Stimulated activated CD4-positive, alpha-beta T cell treated with anti-CD3 and anti-CD28 coated beads, Interleukin-4, amount 100 ng/mL, for 1 hour (primary cell): ENCODE results near the gene RPF1.
A peak's percentile ranks its signal among the peaks of the same experiment; 100 is the strongest.
"Not testable (repeated sequence)": the region's sequence is repeated elsewhere in the genome, so short reads cannot be mapped to it uniquely, and the experiment has no call there.

ENCODE experiments used
- DNase-seq: peaks from one replicate; pipeline ENCODE4 v3.0.0-alpha.2; 2020

The RPF1 gene

DNA sequence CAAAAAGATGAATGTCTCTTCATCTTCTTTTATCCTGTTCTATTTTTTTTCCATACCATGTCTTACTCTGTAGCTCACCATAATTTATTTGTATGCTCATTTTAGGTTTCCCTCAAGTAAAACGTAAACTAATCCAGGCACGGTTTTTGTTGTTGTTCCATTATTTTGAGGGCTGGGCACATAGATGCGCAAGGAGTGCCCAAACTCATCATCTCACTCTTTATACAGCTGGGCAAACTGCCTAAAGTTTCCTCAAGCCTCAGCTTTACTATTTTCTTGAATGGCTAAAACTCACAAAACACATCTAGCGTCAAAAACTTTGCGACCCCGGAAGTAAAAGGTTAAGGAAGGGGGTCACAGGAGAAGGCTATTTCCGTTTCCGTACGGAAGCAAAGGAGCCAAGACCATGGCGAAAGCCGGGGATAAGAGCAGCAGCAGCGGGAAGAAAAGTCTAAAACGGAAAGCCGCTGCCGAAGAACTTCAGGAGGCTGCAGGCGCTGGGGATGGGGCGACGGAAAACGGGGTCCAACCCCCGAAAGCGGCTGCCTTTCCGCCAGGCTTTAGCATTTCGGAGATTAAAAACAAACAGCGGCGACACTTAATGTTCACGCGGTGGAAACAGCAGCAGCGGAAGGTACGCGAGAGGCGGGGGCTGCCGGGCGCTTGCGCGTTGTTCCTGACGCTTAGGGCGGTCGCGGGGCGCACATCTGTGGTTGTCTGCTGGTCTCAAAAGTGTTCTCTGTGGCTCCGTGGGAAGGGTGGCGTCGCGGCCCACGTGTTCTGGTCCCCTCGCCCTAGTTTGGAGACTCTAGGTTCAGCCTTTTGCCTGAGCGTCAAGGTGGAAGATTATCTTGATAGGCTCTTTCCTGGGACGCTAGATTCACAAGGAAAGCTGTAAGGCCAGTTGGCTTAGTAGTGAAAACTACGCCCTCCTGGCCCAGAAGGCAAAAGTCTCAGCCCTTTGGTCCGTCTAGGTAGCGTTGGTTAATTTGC, at the start of gene RPF1:
TSS of gene RPF1 (plus strand) at position 391 of the 993 bp plus-strand sequence. CDS start at position 407, 16 bp downstream.
- DNase-seq: peak; percentile 74

GRCh38 chr1:84430546-84430945, 48.5 kb upstream of the RPF1 start:
- no peak for DNase-seq

DNA sequence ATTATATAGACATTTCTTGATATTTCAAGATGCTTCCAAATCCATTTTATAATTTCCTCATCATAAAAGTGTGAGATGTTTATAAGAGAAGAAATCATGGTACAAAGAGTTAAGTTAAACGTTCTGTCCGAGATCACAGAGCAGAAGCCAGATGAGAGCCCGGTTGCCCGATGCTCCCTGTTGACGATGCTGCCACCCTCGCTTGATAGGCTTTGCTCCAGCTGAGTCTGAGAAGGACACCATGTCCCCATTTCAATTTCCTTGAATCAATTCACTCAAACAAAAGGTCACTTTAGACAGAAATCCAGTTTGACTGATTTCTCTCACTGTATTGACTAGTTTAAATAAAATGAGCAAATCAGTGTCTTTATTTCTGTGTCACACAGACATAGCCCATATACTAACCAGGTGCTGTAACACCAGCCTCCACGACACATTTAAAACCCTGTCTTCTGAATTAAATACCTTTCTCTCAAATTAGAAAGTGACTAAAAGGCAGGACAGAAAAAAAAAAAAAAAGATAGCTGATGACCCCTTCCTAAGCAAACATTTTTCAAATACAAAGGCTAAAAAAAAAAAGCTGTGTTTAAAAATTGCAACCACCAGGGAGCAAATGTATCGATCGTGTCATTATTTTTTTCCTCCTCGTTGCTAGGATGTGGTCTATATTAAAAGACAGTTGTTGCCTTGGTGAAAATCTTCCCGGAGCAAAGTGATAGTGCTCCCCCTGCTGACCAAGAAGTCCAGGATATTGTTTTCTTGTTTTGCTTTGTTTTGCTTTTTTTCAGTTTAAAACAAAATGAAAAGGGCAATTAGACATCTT, 45.6 kb upstream of the RPF1 start:
- DNase-seq: no peak

DNA sequence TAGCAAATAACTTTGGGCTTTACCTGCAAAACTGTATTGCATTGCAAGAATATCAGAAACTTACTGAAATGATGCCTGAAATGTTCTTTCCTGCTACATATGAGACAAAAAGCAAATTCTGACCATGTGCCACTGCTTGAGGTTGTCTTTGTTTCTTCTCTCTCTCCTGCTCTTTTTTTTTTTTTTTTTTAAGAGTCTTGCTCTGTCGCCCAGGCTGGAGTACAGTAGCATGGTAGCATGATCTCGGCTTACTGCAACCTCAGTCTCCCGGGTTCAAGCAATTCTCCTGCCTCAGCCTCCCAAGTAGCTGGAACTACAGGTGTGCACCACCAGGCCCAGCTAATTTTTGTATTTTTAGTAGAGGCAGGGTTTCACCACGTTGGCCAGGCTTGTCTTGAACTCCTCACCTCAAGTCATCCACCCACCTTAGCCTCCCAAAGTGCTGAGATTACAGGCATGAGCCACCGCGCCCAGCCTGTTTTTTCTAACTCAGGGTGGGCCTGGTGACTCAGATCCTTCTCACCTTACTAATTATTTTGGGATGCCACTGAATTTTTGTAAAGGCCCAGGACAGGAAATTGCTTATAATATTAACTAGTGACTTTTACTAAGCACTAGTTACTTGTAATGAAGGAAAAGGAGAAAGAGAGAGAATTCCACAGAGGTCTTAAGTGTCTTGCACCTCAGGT, 44.8 kb upstream of the RPF1 start:
- DNase-seq: no peak

GRCh38 chr1:84434801-84435549, 44.1 kb upstream of the RPF1 start:
- DNase-seq: no peak

DNA sequence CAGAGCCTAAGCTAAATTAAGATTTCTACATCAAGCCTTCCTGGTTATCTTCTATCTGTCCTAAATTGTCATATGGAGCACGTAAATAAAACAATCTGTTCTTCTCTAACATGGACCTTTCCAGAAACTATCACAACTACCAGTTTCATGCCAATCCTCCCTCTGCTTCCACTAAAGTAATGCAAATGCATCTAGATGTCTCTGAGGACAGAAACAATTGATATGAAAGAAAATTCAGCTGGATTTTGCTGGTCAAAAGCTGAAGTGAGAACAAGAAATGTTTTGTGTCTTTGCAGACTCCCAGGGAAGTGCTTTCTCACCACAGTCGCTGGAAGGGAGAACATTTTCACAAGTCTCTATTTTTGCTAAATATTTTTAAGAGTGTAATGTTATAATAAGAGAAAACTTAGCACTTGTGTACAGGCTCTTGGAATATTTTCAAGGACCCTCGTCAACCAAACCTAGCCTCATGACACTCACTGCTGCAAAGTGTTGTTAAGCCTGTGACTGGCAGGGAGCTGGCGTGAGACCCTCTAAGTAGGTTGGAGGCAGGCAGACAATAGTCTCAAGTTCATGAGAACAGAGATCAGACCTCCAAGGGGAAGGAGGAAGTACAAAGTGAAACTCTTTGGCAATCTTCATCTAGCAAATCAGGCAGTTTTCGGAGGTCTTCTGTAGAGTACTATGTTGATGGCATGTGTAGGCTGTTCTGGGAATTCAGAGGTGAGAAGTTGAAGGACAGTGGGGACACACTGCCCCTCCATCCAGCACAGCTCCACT, 42.0 kb upstream of the RPF1 start:
- DNase-seq: no peak

GRCh38 chr1:84442256-84442655, 36.8 kb upstream of the RPF1 start:
- no peak for DNase-seq

DNA sequence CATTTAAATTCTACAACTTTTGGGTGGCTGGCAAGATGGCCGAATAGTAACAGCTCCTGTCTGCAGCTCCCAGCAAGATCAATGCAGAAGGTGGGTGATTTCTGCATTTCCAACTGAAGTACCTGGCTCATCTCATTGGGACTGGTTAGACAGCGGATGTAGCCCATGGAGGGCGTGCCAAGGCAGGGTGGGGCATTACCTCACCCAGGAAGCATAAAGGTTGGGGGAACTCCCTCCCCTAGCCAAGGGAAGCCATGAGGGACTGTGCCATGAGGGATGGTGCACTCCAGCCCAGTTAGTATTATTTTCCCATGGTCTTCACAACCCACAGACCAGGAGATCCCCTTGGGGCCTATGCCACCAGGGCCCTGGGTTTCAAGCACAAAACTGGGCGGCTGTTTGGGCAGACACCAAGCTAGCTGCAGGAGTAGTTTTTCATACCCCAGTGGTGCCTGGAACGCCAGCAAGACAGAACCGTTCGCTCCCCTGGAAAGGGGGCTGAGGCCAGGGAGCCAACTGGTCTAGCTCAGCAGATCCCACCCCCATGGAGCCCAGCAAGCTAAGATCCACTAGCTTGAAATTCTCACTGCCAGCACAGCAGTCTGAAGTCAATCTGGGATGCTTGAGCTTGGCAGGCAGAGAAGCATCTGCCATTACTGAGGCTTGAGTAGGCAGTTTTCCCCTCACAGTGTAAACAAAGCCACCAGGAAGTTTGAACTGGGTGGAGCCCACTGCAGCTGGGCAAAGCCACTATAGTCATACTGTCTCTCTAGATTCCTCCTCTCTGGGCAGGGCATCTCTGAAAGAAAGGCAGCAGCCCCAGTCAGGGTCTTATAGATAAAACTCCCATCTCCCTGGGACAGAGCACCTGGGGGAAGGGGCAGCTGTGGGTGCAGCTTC, 36.1 kb upstream of the RPF1 start:
- DNase-seq: peak; percentile 10

- not testable (repeated sequence) for DNase-seq
Measured at GRCh38 chr1:84448704-84449103, 30.4 kb upstream of the RPF1 start.

DNA sequence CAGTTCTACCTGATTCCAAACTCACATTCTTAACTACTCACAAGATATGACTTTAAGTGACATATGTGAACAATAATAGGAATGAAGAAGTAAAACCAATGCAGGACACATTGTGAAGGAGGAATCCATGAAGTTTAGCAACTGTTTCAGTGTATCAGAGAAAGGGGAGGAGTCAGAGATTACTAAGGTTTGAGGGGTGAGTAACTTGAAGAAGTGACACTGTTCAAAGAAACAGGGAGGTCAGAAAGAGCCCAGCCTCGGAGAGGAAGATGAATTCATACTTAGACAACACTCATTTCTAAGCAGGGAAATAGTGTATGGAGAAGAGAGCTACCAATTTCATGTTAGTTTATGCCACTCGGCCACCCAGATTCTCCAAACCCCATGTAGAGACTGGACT, 28.2 kb upstream of the RPF1 start:
- DNase-seq: no peak

DNA sequence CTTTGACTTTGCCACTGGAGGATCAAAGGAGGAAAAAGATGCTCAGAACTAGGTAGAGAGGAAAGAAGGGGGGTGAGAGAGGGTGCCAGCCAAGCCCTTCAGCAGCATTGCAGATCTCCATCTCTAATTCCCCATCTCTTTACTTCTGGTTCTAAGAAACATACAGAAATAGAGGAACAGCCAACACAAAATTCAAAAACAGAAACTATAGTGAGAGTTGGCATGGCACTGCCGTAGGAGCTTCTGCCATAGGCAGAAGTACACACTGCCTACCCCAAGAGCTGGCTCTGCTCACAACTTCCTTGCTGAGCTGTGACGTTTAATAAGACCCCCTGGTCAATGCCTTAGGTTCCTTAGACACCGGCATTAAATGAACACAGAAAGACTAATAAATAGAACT, 26.6 kb upstream of the RPF1 start:
- no peak for DNase-seq

- no peak for DNase-seq
Measured at GRCh38 chr1:84462118-84462517, 16.9 kb upstream of the RPF1 start.

DNA sequence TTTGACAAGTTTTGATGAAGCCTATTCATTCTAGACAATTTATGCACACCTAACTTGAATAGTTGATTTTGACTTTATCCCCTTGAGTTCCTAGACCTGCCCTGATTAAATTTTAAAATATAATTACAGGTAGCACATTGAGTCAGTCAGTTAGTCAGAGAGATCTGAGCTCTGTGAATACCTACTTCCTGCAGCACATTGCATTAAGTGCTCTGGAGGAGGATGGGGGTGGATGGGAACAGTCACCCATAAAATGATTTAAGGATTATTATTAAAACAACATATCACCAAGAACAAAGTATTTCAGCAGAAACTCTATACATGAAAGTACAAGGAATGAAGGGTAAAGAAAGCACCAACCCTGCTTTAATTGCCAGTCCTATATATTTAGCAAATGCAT, 11.8 kb upstream of the RPF1 start:
- no peak for DNase-seq

DNA sequence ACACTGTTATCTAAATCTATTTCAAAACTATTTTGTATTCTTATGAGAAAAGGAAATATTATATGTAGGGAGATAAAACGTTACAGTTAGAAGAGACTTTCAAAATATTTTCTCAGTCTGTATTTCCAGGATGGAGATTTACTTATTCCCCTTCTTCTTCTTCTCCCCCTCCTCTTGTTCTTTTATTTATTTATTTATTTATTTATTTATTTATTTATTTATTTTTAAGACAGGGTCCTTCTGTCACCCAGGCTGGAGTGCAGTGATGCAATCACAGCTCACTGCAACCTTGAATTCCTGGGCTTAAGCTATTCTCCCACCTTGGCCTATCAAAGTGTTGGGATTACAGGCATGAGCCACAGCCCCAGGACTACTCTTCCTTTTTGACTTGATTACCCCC, 2.8 kb upstream of the RPF1 start:
- no peak for DNase-seq

- DNase-seq: no peak
Measured at GRCh38 chr1:84479998-84480397, 932 bp downstream of the RPF1 start.

DNA sequence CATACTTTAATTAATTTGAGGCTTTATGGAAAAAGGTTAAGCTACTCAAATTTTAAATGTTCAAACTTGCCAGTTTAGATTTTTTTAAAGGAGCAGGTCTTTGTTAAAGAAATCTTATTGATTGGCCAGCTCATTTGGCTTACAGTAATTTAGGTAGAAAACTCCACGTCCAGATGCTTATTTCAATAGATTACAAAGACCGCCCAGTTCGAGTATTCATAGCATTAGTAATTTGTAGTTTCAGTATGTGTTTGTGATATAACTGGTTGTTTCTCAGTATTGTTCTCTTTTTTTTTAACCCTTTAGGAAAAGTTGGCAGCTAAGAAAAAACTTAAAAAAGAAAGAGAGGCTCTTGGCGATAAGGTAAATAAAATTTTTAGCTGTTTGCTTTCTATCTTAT, 1.6 kb downstream of the RPF1 start:
- no peak for DNase-seq

- DNase-seq: no peak
Measured at GRCh38 chr1:84481317-84481716, 2.3 kb downstream of the RPF1 start.

- DNase-seq: no peak
Measured at GRCh38 chr1:84488107-84488506, 9.0 kb downstream of the RPF1 start.

- DNase-seq: no peak
Measured at GRCh38 chr1:84489766-84490165, 10.7 kb downstream of the RPF1 start.

DNA sequence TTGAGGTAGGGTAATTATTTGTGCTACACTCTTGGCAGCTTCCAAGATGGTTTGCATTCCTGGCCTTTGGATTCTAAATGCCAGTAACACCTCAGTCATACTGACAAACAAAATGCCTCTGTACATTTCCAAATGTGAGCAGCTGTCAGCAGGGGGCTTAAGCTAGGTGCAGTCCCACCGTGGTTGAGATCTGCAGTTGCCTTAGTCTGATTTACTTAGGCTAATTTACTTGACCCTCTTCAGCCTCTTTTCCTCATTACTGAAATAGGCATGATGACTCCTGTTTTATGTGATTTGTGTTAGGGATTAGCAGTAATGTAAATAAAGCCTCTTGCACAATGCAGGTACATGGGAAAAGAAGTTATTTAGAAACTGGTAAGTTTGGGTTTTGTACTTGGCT, 13.7 kb downstream of the RPF1 start:
- DNase-seq: no peak

DNA sequence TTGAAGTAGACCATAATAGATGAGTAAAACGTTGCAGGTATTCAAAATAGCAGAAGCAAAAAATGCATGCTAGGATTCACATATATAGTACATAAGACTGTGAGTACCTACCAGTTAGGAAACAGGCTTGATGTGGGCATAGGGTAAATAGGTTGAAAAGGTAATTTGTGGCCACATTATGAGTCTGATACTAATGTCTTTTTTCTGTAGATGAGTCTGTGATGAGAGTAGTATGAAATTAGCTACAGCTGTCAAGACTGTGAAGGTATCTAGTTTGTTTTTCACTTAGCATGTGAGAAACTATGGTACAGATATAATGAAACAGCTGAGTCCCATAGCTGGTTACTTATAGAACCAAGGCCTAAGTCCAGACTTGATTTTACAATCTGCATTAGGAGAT, 14.7 kb downstream of the RPF1 start:
- no peak for DNase-seq
